Erythroblast (primary cell): ENCODE measurements around the gene RDH13.

Source experiments
- GATA1 ChIP-seq: IDR thresholded peaks from 2 replicates; pipeline ENCODE4 v1.6.1; 2011; ENCODE audit warnings: low read depth, mild to moderate bottlenecking, control low read depth, low read length, moderate library complexity
- POLR2A ChIP-seq: IDR thresholded peaks from 2 replicates; pipeline ENCODE4 v1.6.1; 2011; ENCODE audit warnings: mild to moderate bottlenecking, low read length

DNA sequence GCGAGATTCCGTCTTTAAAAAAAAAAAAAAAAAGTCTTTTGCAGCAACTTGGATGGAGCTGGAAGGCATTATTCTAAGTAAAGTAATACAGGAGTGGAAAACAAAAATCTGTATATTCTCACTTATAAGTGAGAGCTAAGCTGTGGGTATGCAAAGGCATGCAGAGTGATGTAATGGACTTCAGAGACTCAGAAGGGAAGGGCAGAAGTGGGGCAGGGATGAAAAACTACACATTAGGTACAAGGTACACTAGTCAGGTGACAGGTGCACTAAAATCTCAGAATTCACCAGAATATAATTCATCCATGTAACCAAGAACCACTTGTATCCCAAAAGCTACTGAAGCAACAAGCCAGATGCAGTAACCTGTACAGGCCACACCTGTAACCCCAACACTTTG lies 26.9 kb downstream of the RDH13 start:
- no peak for TF ChIP-seq POLR2A
- no peak for TF ChIP-seq GATA1
